Stimulated activated naive CD4-positive, alpha-beta T cell (primary cell): ENCODE results near the gene ITGB1BP1.
"Not testable (repeated sequence)": the region's sequence is repeated elsewhere in the genome, so short reads cannot be mapped to it uniquely, and the experiment has no call there.

ENCODE experiments used
- DNase-seq, 6 experiments: peaks; one replicate each; lab custom pipeline; 2025; lab: John Stamatoyannopoulos, UW

ITGB1BP1 gene

DNA sequence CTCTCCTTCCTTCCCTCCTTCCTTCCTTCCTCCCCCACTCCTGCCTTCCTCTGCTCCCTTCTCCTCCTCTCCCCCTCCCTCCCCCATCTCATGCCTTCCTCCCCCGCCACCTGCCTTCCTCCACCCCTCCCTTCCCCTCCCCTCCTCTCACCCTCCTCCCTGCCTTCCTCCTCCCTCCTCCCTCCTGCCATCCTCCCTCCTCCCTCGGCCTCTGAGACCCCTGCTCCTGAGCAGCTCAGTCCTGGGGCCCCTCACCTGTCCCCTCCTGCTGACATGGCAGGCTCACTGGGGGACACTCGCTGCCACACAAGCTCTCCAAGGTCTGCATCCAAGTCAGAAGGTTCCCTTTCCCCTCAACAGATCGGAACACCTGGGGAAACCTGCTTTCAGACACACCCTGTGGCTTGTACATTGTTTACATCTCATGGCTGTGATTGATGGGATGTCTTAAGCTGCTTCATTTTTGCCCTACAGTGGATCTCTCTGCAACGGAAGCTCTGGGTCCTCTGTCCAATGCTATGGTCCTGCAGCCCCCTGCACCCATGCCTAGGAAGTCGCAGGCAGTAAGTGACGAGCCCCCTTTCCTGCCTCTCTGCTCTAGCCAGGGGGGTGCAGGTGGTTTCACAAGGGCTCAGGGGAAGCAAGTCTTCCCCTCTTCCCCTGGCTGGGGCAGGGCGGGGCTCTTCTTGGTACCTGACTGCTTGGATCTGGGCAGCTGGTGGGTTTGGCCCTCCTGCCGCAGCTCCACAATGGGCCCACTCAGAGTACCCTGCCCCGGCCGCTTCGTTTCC, 22.9 kb downstream of the ITGB1BP1 start:
- DNase-seq: no peak

DNA sequence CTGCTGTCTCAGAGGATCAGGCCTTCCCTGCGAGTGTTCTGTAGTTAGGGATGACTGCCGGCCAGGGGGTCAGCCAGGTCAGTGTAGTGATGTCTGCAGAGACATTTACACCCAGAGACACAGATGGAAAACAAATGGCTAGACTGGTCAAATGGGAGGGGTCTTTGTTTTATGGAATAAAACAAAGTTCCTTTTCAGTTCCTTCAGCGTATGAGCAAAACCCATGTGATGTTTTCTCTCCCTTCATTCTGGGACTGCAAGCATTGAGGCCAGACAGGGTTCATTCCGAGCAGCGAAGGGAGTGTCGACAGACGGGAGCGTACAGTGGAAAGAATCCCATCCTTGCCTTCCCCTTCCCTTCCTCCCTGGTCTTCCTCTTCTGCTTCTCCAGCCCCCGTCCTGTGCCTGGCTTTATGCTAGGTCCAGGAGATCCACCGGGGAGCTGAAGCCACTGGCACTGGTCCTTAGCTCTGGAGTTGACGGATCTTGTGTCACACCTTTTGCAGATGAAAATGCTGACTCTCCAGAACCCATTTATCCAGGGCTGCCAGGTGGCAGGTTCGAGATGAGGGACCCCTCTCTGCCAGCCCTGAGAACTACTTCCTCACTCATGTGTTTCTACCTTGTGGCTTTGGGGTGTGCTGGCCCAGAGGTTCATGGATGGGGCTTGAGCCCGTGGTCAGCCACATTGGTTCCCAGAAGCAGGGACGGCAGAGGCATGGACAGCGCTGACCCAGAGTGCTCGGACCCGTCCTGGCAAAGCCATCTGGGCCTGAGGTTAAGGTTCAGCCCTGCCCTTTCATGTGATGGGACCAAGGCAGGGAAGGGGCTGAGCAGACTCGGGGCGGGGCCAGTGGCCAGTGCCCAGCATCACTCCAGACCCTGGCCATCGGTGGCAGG, 24.2 kb downstream of the ITGB1BP1 start:
- DNase-seq: no peak

DNA sequence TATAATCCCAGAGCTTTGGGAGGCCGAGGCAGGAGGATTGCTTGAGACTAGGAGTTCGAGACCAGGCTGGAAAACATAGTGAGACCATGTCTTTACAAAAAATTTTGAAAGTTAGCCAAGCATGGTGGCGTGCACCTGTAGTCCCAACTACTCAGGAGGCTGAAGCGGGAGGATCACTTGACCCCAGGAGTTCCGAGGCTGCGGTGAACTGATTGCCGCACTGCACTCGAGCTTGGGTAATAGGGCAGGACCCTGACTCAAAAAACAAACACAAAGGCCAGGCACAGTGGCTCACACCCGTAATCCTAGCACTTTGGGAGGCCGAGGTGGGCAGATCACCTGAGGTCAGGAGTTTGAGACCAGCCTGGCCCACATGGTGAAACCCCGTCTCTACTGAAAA, 25.1 kb downstream of the ITGB1BP1 start:
- not testable (repeated sequence) for DNase-seq

DNA sequence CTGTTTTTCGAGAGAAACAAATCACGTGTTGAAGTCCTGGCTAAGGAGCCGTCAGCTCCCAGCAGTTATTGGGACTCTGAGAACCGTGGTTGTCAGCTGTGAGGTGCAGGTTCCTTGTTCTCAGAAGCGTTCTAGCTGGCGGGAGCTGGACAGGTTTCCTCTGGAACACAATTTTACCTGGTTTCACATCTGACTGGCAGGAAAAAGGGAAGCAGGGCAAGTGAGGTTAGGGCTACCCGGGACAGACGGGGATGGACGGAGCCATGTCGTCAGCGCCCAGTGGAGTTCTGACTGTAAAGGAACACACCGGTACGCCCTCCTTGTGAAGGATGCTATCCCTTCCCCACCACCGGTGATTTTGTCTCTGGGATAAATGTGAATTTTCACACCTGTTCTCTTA, 26.1 kb downstream of the ITGB1BP1 start:
- DNase-seq: no peak

DNA sequence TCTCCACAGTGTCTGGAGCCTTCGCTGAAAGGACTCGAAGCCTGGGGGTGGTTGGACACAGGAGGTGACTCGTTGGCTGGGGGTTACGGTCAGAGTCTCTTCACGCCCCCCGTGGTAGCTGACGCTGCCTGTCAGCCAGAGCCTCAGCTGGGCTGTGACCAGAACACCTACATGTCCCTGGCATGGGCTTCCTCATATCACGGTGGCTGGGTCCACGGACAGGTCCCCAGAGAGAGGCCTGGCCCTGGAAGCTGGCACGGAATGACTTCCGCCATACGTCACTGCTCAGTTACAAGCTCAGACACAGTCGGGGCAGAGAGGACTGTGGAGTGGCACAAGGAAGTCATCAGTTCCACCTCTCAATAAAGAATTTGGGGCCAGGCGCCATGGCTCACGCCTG, 28.5 kb downstream of the ITGB1BP1 start:
- DNase-seq: no peak

DNA sequence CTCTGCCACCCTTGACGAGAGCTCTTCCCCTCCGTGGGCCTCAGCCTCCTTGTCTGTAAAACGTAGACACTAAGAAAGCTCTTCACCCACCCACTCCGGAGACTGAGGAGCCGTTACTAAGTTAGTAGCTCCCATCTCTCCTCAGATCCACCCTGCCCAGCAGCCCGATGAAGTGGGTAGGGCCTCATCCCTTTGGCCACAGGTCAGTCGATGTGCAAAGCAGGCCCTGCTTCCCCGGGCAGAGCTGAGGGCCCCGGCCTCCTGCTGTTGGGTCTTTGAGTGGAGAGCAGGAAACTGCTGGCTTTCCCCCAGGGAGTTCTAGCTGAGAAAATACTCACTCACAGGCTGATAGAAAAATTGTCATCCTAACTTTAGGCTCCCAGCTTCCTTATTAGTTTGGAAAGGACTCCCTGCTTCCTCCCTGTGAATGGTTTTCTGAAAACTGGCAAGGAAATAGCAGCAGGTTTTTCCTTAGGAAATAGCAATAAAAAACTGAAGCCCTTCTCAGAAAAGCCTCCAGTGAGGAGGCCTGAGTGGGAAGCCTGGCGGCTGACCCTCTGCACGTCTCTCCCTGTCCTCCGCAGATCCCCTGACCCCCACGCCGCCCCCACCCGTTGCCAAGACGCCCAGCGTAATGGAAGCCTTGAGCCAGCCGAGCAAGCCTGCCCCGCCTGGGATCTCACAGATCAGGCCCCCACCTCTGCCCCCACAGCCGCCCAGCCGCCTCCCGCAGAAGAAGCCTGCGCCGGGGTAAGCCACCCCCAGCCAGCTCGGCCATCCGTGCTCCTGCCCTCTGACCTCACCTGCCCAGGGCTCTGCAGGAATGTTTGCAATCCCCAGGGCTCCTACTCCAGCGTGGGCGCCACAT, 30.2 kb downstream of the ITGB1BP1 start:
- no peak for DNase-seq

DNA sequence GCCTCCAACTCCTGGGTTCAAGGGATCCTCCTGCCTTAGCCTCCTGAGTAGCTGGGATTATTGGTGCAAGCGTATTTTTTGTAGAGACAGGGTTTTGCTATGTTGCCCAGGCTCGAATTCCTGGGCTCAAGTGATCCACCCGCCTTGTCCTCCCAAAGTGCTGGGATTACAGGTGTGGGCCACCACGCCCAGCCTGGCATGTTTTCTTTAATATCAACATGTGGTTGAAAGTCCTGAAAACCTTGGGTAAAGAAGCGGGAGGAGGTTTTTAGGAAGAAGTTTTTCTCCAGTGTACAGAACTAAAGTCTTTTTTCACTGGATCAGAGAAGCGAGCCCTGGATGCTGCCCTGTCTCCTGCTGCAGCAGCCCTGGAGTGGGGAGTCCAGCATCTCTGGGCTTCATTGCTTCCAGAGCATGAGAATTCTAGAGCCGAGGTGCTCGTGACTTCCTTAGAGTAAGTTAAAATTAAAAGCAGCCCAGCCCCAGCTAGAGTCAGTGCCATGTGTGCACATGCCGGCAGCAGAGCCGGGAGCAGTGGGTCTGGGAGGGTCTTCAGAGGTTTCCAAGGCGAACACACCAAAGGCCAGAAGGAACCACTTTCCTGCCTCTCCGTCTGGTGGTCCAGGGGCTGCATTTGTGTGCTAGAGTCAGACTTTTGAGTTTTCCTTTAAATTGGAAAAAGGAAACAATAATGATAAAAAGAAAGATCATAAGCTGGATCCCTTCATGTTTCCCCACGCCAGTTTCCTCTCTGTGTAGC, 31.2 kb downstream of the ITGB1BP1 start:
- DNase-seq: no peak

DNA sequence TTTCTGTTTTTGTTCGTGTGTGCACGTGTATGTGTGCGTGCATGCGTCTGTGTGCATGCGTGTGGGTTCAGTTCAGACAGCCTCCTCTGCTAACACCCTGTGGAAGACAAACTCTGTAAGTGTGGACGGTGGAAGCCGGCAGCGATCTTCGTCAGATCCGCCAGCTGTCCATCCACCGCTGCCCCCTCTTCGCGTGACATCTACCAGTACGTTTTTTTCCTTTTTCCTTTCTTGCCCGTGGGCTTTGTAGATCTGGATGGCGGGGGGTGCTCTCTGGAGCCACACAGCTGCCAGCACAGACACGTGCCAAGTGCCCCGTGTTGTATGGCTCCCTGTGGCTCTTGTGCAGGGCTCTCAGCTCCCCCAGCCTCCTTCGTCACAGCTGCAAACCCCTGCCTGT, 32.3 kb downstream of the ITGB1BP1 start:
- no peak for DNase-seq

DNA sequence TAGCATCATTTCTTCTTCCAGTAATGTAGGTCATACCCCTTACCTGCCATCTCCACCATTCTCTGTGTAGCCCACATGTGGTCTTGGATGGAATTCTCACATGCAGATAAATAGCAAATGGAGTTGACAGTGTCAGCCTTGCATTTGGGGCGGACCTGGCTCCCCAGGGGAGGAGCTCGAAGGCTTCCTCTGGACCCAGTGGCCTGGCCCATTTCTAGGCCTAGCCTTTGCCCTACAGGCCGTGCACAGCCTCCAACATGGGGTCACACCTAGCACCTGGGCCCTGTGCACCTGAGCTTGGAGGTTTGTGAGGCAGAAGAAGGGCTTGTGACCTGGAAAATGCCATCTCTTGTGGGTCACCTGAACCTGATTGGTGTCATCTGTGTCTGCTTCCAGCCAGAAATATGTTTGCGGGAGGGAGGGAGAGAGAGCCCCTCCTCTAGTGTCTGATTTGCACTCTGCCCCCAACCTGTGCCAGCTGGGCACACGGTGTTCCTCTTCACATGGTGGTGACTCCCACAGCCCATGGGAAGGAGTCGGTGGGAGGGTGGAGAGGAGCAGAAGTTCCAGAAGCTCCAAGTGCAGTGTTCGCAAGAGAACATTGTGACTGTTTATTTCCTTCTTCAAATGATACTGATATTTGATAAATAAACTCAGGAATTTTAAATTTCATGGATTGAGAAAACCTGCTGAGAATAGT, 33.0 kb downstream of the ITGB1BP1 start:
- no peak for DNase-seq

DNA sequence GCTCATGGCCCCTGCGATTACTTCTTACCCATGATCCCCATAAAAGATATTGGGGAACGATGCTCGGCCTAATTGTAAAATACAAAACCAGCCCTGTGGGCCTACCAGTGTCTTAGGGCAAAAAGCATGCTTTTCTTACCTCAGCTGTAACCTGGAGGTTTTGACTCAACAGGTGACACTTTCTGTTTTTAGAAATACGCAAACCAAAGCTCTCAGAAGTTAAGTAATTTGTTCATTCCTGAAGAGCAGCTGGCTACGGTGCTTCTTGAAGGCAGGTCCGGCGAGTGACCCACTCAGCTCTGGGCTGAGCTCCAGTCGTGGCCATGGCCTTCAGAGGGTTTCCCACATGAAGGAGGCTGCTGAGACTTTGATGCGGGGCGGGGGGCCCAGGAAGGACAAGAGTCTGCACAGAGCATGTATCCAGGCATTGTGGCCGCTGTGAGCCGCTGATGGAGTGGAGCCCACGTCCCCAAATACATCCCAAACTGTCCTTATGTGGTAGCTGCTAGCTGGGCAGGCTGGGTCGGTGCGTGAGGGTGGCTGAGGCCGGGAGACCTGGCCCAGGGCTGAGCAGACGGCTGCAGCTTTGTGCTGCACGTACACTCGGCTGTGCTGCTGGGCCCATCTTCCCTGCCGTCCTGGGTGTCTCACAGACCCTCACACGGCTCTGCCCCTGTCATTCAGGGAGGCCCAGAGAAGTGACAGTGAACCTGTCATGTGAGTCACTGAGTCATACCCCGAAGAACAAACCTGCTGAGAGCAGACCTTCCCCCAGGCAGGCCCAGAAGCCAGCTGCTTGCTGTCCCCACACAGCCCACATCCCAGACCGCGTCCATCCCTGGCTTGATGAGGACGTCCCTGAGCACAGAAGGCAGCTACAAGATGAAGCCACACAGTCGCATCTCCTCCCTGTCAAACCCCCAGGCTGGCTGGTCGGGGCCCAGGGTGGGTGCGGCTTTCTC, 34.1 kb downstream of the ITGB1BP1 start:
- no peak for DNase-seq

DNA sequence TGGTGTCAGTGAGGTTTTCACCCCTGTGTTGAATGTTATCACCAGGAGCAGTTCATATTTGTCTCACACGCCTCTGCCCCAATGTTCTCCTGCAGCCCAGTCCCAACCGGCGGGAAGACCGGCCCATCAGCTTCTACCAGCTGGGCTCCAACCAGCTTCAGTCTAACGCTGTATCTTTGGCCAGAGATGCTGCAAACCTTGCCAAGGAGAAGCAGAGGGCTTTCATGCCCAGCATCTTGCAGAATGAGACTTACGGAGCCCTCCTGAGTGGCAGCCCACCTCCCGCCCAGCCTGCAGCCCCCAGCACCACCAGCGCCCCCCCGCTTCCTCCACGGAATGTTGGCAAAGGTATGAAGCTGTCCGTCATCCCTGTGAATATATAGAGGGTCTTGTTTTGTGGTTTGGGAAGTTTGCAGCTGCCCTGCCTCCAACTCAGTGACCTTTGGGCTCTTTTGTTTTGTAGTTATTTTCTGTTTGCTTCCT, 35.1 kb downstream of the ITGB1BP1 start:
- DNase-seq: no peak

DNA sequence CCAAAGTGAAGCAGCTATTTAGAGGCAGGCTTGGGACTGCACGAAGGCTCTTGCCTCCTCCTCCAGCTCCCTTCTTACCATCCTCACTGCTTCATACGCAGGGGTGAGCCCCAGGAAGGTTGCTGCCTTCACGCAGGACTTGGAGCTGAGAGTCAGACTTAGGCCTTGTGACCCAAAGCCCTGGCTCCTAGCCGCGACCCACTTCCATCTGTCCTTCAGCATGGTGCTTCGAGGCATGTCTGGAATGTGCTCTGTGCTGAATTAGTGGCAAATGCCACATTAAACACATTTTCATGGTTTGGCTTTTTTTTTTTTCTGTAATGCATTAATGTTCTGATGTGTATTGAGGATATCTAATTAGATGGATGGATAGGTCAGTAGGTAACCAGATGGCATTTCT, 37.5 kb downstream of the ITGB1BP1 start:
- DNase-seq: no peak

DNA sequence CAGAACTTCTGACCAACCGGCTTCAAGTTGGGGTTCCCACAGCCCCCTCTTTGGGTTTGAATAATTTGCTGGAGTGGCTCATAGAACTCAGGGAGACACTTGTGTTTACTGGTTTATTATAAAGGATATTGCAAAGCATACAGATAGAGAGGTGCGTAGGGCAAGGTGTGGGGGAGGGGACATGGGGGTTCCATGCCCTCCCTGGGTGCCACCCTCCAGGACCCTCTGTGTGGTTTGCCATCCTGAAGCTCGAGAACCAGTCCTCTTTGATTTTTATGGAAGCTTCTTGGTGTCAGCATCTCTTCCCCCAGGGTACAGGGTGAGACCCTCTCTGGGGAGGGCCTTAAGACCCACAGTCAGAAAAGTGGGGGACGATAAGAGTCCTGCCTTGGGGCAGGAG, 38.8 kb downstream of the ITGB1BP1 start:
- no peak for DNase-seq

DNA sequence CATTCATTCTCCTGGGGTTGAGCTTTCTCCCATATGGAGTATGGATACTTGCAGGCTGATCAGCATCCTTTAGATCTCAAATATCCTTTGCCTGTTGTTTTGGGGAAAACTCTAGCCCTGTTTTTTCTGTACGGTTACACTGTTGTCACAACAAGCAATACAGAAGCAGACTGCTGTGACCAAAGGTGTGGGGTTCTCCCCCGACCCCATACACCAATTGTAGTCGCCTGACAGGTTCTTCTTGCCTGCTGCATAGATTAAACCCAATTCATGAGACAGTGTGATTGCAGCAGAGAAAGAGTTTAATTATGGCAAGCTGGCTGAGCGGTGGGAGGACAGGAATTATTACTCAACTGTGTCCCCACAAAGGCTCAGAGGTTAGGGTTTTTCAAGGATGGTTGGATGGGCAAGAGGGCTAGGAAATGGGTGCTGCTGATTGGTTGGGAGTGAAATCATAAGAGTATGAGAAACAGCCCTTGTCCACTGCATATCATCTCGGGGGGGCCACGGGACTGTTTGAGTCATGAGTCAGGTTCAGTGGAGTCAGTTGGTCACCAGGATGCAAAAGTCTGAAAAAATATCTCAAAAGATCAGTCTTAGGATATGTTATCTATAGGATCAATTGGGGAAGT, 40.6 kb downstream of the ITGB1BP1 start:
- DNase-seq: no peak

DNA sequence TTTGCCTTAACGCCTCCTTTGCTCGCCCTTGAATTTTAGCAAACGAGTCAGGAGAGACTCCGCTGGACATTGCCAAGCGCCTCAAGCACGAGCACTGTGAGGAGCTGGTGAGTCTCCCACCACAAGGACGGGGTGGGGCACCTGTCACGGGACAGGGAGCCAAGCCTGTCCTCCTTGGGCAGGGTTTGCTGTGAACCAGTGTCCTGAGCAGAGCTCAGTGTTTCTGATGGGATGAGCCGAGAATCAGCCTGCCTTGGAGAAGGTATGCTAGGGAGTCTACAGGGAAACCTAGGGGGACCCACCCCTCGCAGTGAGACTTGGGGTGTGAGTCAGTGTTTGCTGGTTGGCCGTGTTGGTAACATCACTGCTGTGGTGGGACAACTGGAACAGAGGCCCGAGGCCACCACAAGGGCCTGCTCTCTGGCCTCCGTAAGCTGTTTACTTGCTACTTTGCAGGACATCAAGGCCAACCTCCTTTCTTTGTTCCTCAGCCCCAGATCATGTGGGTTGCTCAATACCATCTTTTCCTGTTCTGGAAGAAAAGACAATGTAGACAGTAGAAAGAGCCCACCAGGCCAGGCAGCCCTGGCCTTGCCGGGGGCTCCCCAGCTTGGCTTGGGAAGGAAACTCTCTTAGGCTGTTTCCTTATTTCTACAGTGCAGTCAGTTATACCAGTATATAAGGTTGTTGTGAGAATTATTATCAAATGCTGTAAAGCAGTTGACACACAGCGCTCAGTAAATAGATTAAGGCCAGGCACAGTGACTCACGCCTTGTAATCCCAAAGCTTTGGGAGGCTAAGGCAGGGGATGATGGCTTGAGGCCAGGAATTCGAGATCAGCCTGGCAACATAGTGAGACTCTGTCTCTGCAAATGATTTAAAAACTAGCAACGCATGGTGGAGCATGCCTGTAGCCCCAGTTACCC, 42.4 kb downstream of the ITGB1BP1 start:
- no peak for DNase-seq

DNA sequence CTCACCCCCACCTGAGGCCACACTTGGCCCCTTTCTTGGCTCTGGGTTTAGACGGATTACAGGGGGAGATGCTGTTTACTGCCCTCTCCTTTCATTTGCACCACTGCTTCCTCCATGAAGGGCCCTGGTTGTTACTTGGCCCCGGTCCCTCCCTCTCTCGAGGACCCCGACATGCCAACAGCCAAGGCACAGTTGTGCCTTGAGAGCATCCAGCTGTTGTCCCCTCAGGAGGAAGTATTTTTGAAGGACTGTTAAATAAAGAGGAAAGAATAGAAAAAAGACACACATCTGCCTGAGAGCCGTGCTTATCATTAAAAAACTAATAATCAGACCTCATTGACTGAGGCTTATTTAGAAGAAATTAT, 44.0 kb downstream of the ITGB1BP1 start:
- DNase-seq: no peak

DNA sequence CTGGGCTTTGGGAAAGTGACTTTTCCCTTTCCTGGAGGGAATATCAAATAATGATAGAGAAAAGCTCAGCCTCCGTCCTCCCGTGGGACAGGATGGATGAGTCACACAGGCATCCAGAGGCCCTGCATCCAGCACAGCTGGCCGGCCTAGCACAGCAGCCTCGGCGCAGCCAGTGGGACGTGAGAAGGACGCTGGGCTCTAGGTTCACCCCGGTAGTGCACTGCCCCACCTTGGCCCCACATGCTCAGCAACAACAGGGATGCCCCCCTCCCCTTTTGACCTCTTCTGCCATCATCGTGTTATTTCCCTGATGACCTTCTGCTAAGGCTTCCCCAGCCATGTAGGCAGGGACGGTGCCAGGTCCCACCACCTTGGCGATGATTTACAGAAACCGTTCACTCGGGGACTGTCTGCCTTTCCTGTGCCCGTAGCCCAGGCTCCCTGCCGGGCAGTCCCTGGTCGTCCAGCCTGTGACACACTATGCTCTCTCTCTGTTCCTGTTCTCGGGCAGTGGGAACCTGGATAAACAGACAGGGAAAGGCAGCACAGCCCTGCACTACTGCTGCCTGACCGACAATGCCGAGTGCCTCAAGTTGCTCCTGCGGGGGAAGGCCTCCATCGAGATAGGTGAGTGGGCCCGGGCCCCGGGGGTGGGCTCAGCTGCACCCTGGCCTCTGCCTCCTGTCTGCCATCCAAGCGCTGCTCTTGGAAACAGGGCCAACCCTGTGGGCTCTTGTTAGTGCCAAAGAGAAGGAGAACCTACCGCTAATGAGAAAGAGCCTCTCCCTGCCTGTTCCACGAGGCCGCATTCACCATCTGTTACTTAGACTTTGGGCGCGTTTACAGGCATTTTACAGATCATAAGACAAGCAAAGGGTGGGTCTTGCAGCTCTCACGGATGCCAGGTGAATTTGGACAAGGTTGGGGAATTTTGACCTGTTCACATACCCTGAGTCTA, 44.6 kb downstream of the ITGB1BP1 start:
- no peak for DNase-seq
